Heart left ventricle (tissue), 13 donors: ENCODE results near the gene PTPN1.
"Not testable (repeated sequence)": the region's sequence is repeated elsewhere in the genome, so short reads cannot be mapped to it uniquely, and the experiment has no call there.

Source experiments
- CTCF ChIP-seq, 12 donors: fragments of 200-600 bp; sonication (generic) in 4 of 12; IDR thresholded peaks; one replicate each; pipeline versions ENCODE4 v1.5.0 to v1.8.0; 2018 to 2022; ENCODE audit warnings: antibody characterized with exemption in 12 of 12, mild to moderate bottlenecking in 5 of 12
- POLR2A ChIP-seq, 2 donors: fragments of 450-650 bp; IDR thresholded peaks; one replicate each; pipeline ENCODE4 v1.6.1; 2017; ENCODE audit warnings: antibody characterized with exemption in 2 of 2, mild to moderate bottlenecking in 2 of 2, moderate library complexity in 2 of 2
- donor health status: ischemic (EF 13 %, LVEDD 7.1; RV severe dilation, severe dysfunction).
- donor health status: DM: no; HTN: yes; CAD: no.
- donor health status: DM: no; HTN: no; CAD: no.
- donor health status: ischemic (EF 25% LVEDD 6.9; RV normal size, moderate dysfunction).
- donor health status: ischemic (EF 25% LVEDD 5.7; RV mildly dilated, moderate dysfunction).
- donor health status: ischemic (EF 35%, LVEDD 5.7; RV mildly dilated, moderate dysfunction).
- donor health status: nonischemic (EF 11% LVEDD 7.7; RV severe dilation, severe dysfunction).
- donor health status: DM: yes; HTN: yes; CAD: no.
- donor health status: PGD.
- donor health status: ischemic (EF 29% LVEDD 5.4; RV normal size, mild dysfunction).
- donor health status: nonischemic (EF 23%, LVEDD 6.1; RV moderate dilation, normal function).

GRCh38 chr20:50598768-50599167 is 88.6 kb downstream of the PTPN1 start:
- not testable (repeated sequence) for TF ChIP-seq CTCF, POLR2A (IDR thresholded peaks at IDR 0.05)
